Measurements from ENCODE around the gene DHX30.
A peak's percentile ranks its signal among the peaks of the same experiment; 100 is the strongest.
"Not testable (repeated sequence)": the region's sequence is repeated elsewhere in the genome, so short reads cannot be mapped to it uniquely, and the experiment has no call there.

DHX30 gene

DNA sequence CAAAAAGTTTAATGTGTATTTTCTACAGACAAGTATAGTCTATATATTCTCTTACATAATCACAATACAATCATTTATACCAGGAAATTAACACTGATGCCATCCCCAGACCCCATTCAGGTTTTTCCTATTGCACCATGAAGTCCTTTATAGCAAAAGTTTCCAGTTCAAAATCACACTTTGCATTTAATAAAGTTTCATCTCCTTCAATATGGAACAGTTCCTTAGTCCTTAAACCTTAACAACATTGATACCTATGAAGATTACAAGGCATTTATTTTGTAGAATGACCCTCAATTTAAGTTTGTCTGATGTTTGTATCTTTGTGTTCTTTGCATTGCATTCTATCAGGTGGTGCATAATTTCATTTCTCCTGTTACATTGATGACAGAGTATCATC is 19.3 kb upstream of the DHX30 start:
- Histone ChIP-seq H3K27me3 (ENCODE audit: low read depth) (no peaks in the 10 kb centered on the region), H3K9me3 (no peaks in the 10 kb centered on the region), H3K4me1 (peaks cover 14% of the 10 kb centered on the region), H3K36me3 (replicated peaks) (no peaks in the 10 kb centered on the region; the same call in 1 of the 2 replicates), H3K4me3 (no peak overlapping the region)
- in situ Hi-C loops (cut with MboI; ENCODE audit: low sequenced_read_pairs), result loop anchor here (5.0 kb wide), 1 partner anchor 261 kb away; no protein-coding TSS in a partner anchor
- no peak for DNase-seq (ENCODE audit: low spot score in 2 of 2)

DNA sequence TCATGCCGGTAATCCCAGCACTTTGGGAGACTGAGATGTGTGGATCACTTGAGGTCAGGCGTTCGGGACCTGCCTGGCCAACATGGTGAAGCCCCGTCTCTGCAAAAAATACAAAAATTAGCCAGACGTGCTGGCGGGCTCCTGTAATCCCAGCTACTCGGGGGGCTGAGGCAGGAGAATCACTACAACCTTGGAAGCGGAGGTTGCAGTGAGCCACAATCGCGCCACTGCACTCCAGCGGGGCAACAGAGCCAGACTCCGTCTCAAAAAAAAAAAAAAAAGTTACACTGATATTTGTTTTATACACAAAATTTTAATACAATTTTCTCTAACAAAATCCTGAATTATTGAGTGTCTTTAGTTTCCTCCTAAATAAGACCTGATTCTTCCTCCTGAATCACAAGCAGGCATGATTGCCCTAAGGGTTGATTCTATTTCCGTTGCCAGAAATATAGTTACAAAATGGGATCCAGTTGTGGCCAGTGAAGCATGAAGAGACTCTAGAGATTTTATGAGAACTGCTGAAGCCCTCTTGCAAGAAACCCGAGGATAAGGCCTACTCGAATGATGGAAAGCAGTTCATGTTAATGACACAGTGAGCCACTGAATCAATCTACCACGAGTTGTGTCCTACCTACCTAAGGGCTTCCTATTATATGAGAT is 11.6 kb upstream of the DHX30 start:
- Histone ChIP-seq H3K9me3 (no peaks in the 10 kb centered on the region), H3K4me3 (no peak overlapping the region), H3K27me3 (ENCODE audit: low read depth) (no peaks in the 10 kb centered on the region), H3K36me3 (replicated peaks) (no peaks in the 10 kb centered on the region), H3K4me1 (peaks cover 4% of the 10 kb centered on the region)
- in situ Hi-C loops (cut with MboI; ENCODE audit: low sequenced_read_pairs), result loop anchor here (10.0 kb wide), 1 partner anchor 367 kb away; no protein-coding TSS in a partner anchor
- DNase-seq (ENCODE audit: low spot score in 2 of 2), result no peak

- no peak overlapping the region for H3K4me3 ChIP-seq
- in situ Hi-C loops (cut with MboI; ENCODE audit: low sequenced_read_pairs), result loop anchor here (10.0 kb wide), 1 partner anchor 368 kb away; no protein-coding TSS in a partner anchor
- H3K4me1 ChIP-seq, result peaks cover 4% of the 10 kb centered on the region
- no peaks in the 10 kb centered on the region for H3K27me3 ChIP-seq (ENCODE audit: low read depth)
- H3K9me3 ChIP-seq, result no peaks in the 10 kb centered on the region
- H3K36me3 ChIP-seq (replicated peaks), result no peaks in the 10 kb centered on the region
- DNase-seq (ENCODE audit: low spot score in 2 of 2), result no peak
Observed at GRCh38 chr3:47792699-47793098, 10.2 kb upstream of the DHX30 start.

- no peak for DNase-seq (ENCODE audit: low spot score in 2 of 2)
- H3K36me3 ChIP-seq (replicated peaks), result no peaks in the 10 kb centered on the region
- no peak overlapping the region for H3K4me3 ChIP-seq
- H3K9me3 ChIP-seq, result no peaks in the 10 kb centered on the region
- in situ Hi-C loops (cut with MboI; ENCODE audit: low sequenced_read_pairs), result loop anchor here (10.0 kb wide), 1 partner anchor 370 kb away; no protein-coding TSS in a partner anchor
- no peaks in the 10 kb centered on the region for H3K27me3 ChIP-seq (ENCODE audit: low read depth)
- H3K4me1 ChIP-seq, result no peaks in the 10 kb centered on the region
Observed at GRCh38 chr3:47794544-47794943, 8.4 kb upstream of the DHX30 start.

GRCh38 chr3:47799733-47800132 is 3.2 kb upstream of the DHX30 start:
- in situ Hi-C loops (cut with MboI; ENCODE audit: low sequenced_read_pairs), result loop anchor here (10.0 kb wide), 1 partner anchor 375 kb away; no protein-coding TSS in a partner anchor
- H3K36me3 ChIP-seq (replicated peaks), result no peaks in the 10 kb centered on the region; the same call in 1 of the 2 replicates
- peaks cover 14% of the 10 kb centered on the region for H3K4me1 ChIP-seq
- DNase-seq (ENCODE audit: low spot score in 2 of 2), result no peak
- H3K9me3 ChIP-seq, result no peaks in the 10 kb centered on the region
- H3K4me3 ChIP-seq, result no peak overlapping the region
- H3K27me3 ChIP-seq (ENCODE audit: low read depth), result no peaks in the 10 kb centered on the region

- in situ Hi-C loops (cut with MboI; ENCODE audit: low sequenced_read_pairs), result no loop called here
- Histone ChIP-seq H3K36me3 (replicated peaks) (peaks cover 13% of the 10 kb centered on the region), H3K4me1 (peaks cover 14% of the 10 kb centered on the region), H3K9me3 (no peaks in the 10 kb centered on the region), H3K27me3 (ENCODE audit: low read depth) (no peaks in the 10 kb centered on the region), H3K4me3 (peak overlapping the region; percentile 88)
- DNase-seq (ENCODE audit: low spot score in 2 of 2), result peak in 1 of 2 experiments; percentile 41
Observed at GRCh38 chr3:47803480-47804025, 615 bp downstream of the DHX30 start.

DNA sequence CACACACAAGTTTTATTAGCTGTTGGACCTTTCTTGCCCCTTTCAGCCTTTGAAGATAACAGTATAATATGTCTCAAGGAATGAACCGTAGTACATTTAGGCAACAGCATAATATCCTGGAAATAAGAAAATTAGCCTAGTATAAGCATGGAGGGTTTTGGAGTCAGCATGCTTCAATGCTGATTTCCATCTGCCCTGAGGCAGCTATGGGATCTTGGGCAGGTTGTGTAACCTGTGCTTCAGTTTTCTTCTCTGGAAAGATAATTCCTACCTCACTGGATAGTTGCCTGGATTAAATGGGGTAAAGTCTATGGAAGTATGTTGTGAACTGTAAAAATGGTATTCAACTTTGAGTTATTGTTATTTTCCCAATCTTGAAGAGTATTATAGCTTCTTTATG is 1.6 kb downstream of the DHX30 start:
- no peaks in the 10 kb centered on the region for H3K9me3 ChIP-seq
- H3K4me3 ChIP-seq, result no peak overlapping the region
- in situ Hi-C loops (cut with MboI; ENCODE audit: low sequenced_read_pairs), result no loop called here
- DNase-seq (ENCODE audit: low spot score in 2 of 2), result no peak
- peaks cover 13% of the 10 kb centered on the region for H3K36me3 ChIP-seq (replicated peaks)
- H3K4me1 ChIP-seq, result peaks cover 14% of the 10 kb centered on the region
- no peaks in the 10 kb centered on the region for H3K27me3 ChIP-seq (ENCODE audit: low read depth)

GRCh38 chr3:47813551-47814177 is 10.7 kb downstream of the DHX30 start:
- in situ Hi-C loops (cut with MboI; ENCODE audit: low sequenced_read_pairs), result no loop called here
- no peaks in the 10 kb centered on the region for H3K27me3 ChIP-seq (ENCODE audit: low read depth)
- H3K4me1 ChIP-seq, result no peaks in the 10 kb centered on the region
- H3K9me3 ChIP-seq, result no peaks in the 10 kb centered on the region
- no peak overlapping the region for H3K4me3 ChIP-seq
- H3K36me3 ChIP-seq (replicated peaks), result peaks cover 31% of the 10 kb centered on the region
- DNase-seq (ENCODE audit: low spot score in 2 of 2), result peak; percentile 15 to 26

- H3K4me1 ChIP-seq, result no peaks in the 10 kb centered on the region
- DNase-seq (ENCODE audit: low spot score in 2 of 2), result no peak
- no peak overlapping the region for H3K4me3 ChIP-seq
- no peaks in the 10 kb centered on the region for H3K9me3 ChIP-seq
- H3K27me3 ChIP-seq (ENCODE audit: low read depth), result no peaks in the 10 kb centered on the region
- in situ Hi-C loops (cut with MboI; ENCODE audit: low sequenced_read_pairs), result no loop called here
- peaks cover 14% of the 10 kb centered on the region for H3K36me3 ChIP-seq (replicated peaks)
Observed at GRCh38 chr3:47817609-47818008, 14.7 kb downstream of the DHX30 start.

- H3K36me3 ChIP-seq (replicated peaks), result peaks cover 40% of the 10 kb centered on the region
- H3K4me1 ChIP-seq, result peaks cover 12% of the 10 kb centered on the region
- H3K27me3 ChIP-seq (ENCODE audit: low read depth), result no peaks in the 10 kb centered on the region
- H3K9me3 ChIP-seq, result no peaks in the 10 kb centered on the region
- in situ Hi-C loops (cut with MboI; ENCODE audit: low sequenced_read_pairs), result no loop called here
- peak overlapping the region; percentile 99 for H3K4me3 ChIP-seq
- peak; percentile 74 to 85 for DNase-seq (ENCODE audit: low spot score in 2 of 2)
Observed at GRCh38 chr3:47824541-47825473, 21.9 kb downstream of the DHX30 start.

GRCh38 chr3:47825590-47825989 is 22.7 kb downstream of the DHX30 start:
- H3K36me3 ChIP-seq (replicated peaks), result peaks cover 46% of the 10 kb centered on the region
- peaks cover 12% of the 10 kb centered on the region for H3K4me1 ChIP-seq
- peak overlapping the region; percentile 99 for H3K4me3 ChIP-seq
- no peaks in the 10 kb centered on the region for H3K9me3 ChIP-seq
- DNase-seq (ENCODE audit: low spot score in 2 of 2), result peak in 1 of 2 experiments; percentile 38
- no peaks in the 10 kb centered on the region for H3K27me3 ChIP-seq (ENCODE audit: low read depth)
- in situ Hi-C loops (cut with MboI; ENCODE audit: low sequenced_read_pairs), result no loop called here

DNA sequence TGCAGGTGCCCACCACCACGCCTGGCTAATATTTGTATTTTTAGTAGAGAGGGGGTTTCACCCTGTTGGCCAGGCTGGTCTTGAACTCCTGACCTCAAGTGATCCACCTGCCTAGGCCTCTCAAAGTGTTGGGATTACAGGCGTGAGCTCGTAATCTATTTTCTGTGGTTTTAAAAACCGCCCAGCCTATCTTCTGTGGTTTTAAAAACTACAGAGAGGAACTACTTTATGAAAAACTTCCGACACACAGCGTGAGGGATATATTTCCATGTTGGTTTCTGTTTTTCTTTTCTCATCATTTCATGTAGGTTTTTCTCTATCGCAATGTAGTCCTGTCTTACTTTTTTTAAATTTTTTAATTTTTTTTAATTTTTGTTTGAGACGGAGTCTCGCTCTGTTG is 26.5 kb downstream of the DHX30 start:
- H3K27me3 ChIP-seq (ENCODE audit: low read depth); DNase-seq (ENCODE audit: low spot score in 2 of 2); in situ Hi-C loops (cut with MboI; ENCODE audit: low sequenced_read_pairs); H3K9me3 ChIP-seq; H3K4me3 ChIP-seq: not testable (repeated sequence)
- Histone ChIP-seq H3K36me3 (replicated peaks) (peaks cover 79% of the 10 kb centered on the region), H3K4me1 (peaks cover 10% of the 10 kb centered on the region)

DNA sequence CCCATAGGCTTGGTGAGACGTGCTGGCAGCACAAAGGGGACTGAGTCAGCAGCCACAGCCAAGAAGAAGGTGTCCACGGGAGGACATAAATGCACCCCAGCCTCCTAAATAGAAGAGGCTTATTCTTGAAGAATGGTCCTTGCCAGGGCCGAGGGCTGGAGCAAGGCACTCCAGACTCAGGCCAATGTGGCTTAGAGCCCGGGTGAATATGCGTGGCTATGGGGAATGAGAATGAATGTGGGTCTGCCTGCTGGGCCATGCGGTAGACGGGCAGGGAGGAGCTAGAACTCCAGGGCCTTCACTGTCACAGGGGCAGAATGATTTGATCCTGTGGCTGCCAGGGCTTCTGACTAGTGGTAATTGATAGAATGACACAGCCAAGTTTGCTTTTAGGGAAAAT is 34.0 kb downstream of the DHX30 start:
- in situ Hi-C loops (cut with MboI; ENCODE audit: low sequenced_read_pairs), result no loop called here
- H3K36me3 ChIP-seq (replicated peaks), result peaks cover 85% of the 10 kb centered on the region

More for the DNA sequence above, 34.0 kb downstream of the DHX30 start:
- no peaks in the 10 kb centered on the region for H3K9me3 ChIP-seq
- DNase-seq (ENCODE audit: low spot score in 2 of 2), result no peak
- H3K4me1 ChIP-seq, result peaks cover 10% of the 10 kb centered on the region
- no peaks in the 10 kb centered on the region for H3K27me3 ChIP-seq (ENCODE audit: low read depth)
- H3K4me3 ChIP-seq, result no peak overlapping the region

All from HAP-1 (cell line).